K562 (cell line): Measurements from ENCODE around the gene ELMO1.

Experiments
- CTCF ChIP-seq, 3 experiments: IDR thresholded peaks in 2 of 3; conservative IDR thresholded peaks in 1 of 3; 2 replicates each; pipeline ENCODE4 v1.5.1; 2011 to 2012; ENCODE audit warnings: low read length in 3 of 3, mild to moderate bottlenecking in 3 of 3, control low read depth in 2 of 3, improper control_type of control experiment in 1 of 3, inconsistent platforms in 1 of 3, low read depth in 1 of 3, mixed read lengths in 1 of 3, moderate library complexity in 1 of 3; ENCODE audit not compliant: insufficient read depth in 2 of 3
- EZH2 ChIP-seq: IDR thresholded peaks from 2 replicates; pipeline ENCODE4 v1.6.1; 2012; ENCODE audit warnings: low read depth, mild to moderate bottlenecking, inconsistent platforms, low read length, borderline replicate concordance
- FOXO4 ChIP-seq: fragments of 450-650 bp; formaldehyde crosslinking; IDR thresholded peaks from 2 replicates; pipeline ENCODE4 v1.4.0; 2020; ENCODE audit warnings: mild to moderate bottlenecking, moderate library complexity
- HMGN3 ChIP-seq: IDR thresholded peaks from 2 replicates; pipeline ENCODE4 v1.6.1; 2011; ENCODE audit warnings: borderline replicate concordance, low read depth, mild to moderate bottlenecking, mixed read lengths, low read length; ENCODE audit not compliant: insufficient read length; ENCODE audit errors: extremely low read depth
- HNRNPL ChIP-seq: fragments of 200-400 bp; formaldehyde crosslinking; IDR thresholded peaks from 2 replicates; pipeline ENCODE4 v1.6.1; 2017; ENCODE audit warnings: low read depth, mild to moderate bottlenecking, low read length
- POLR2AphosphoS5 ChIP-seq: IDR thresholded peaks from 2 replicates; pipeline ENCODE4 v1.6.1; 2011; ENCODE audit warnings: mild to moderate bottlenecking, low read depth, low read length, moderate library complexity; ENCODE audit not compliant: control insufficient read depth, insufficient read depth
- SIN3B ChIP-seq: fragments of 450-650 bp; IDR thresholded peaks from 2 replicates; pipeline ENCODE4 v1.6.1; 2017; ENCODE audit warnings: low read depth, mild to moderate bottlenecking, moderate library complexity
- YY1 ChIP-seq, 3 experiments: IDR thresholded peaks; 2 replicates each; pipeline ENCODE4 v1.6.1; 2011; ENCODE audit warnings: low read length in 2 of 3, mild to moderate bottlenecking in 2 of 3, moderate library complexity in 2 of 3, borderline replicate concordance in 1 of 3, control low read depth in 1 of 3, low read depth in 1 of 3; ENCODE audit not compliant: insufficient read depth in 3 of 3, insufficient replicate concordance in 2 of 3, control insufficient read depth in 1 of 3, insufficient read length in 1 of 3; ENCODE audit errors: extremely low read depth in 1 of 3
- ZFP36 ChIP-seq: fragments of 150-350 bp; IDR thresholded peaks from 2 replicates; pipeline ENCODE4 v1.6.1; 2018; ENCODE audit warnings: low read length, low read depth; ENCODE audit not compliant: partially characterized antibody

GRCh38 chr7:37497576-37497975 lies 48.9 kb upstream of the ELMO1 start:
- TF ChIP-seq ZFP36 (no peak), POLR2AphosphoS5 (no peak), YY1 (IDR thresholded peaks at IDR 0.05; ENCODE audit: borderline replicate concordance in 1 of 3, control insufficient read depth in 1 of 3, extremely low read depth in 1 of 3, insufficient read depth in 3 of 3, insufficient read length in 1 of 3, insufficient replicate concordance in 2 of 3, low read depth in 1 of 3, low read length in 2 of 3) (no peak), EZH2 (no peak), HNRNPL (no peak), SIN3B (no peak), HMGN3 (no peak), CTCF (IDR thresholded peaks at IDR 0.05 in 2 of 3, conservative IDR thresholded peaks at IDR 0.05 in 1 of 3; ENCODE audit: insufficient read depth in 2 of 3, low read depth in 1 of 3, low read length in 3 of 3) (no peak), FOXO4 (no peak)
